CD14-positive monocyte (primary cell): ENCODE results near the gene CCL19. TPM values are rescaled to one million over a fixed set of nuclear protein-coding genes. Genes with fewer than 3 reads are reported as not detected.

ENCODE experiments used
- DNase-seq, 3 donors: peaks; one replicate each; pipeline ENCODE4 v3.0.0-alpha.2; 2011 to 2022
- H2AFZ ChIP-seq: 2 replicates; pipeline ENCODE4 v1.6.0; 2012; ENCODE audit warnings: mild to moderate bottlenecking, low read depth, low read length, inconsistent platforms; ENCODE audit not compliant: insufficient read depth, poor library complexity, severe bottlenecking
- H3K27ac ChIP-seq, 2 donors: 1 replicate in 1 of 2; 2 replicates in 1 of 2; pipeline ENCODE4 v1.5.1; 2012 to 2013; ENCODE audit warnings: low read length in 2 of 2, control low read depth in 1 of 2, inconsistent platforms in 1 of 2, low read depth in 1 of 2, mild to moderate bottlenecking in 1 of 2
- H3K27me3 ChIP-seq, 2 donors: one replicate each; pipeline versions ENCODE4 v1.6.0 to v1.6.1; 2011 to 2013; ENCODE audit warnings: low read length in 2 of 2; ENCODE audit not compliant: control insufficient read depth in 2 of 2, insufficient read depth in 2 of 2
- H3K36me3 ChIP-seq, 2 donors: replicated peaks in 1 of 2; 1 replicate in 1 of 2; 2 replicates in 1 of 2; pipeline versions ENCODE4 v1.5.1 to v1.6.1; 2012 to 2013; ENCODE audit warnings: low read length in 2 of 2, control low read depth in 1 of 2, inconsistent platforms in 1 of 2, mild to moderate bottlenecking in 1 of 2; ENCODE audit not compliant: insufficient read depth in 2 of 2, control insufficient read depth in 1 of 2
- H3K4me1 ChIP-seq, 2 donors: 1 replicate in 1 of 2; 2 replicates in 1 of 2; pipeline versions ENCODE4 v1.5.1 to v1.6.1; 2012 to 2013; ENCODE audit warnings: low read length in 2 of 2, control low read depth in 1 of 2, inconsistent platforms in 1 of 2, mild to moderate bottlenecking in 1 of 2, moderate library complexity in 1 of 2; ENCODE audit not compliant: insufficient read depth in 2 of 2, control insufficient read depth in 1 of 2
- H3K4me2 ChIP-seq: replicated peaks from 2 replicates; pipeline ENCODE3; 2012; ENCODE audit warnings: low read length, moderate library complexity, mild to moderate bottlenecking; ENCODE audit not compliant: poor library complexity, severe bottlenecking; ENCODE audit errors: extremely low read depth
- H3K4me3 ChIP-seq, 3 experiments: fragments of 200-600 bp in 1 of 3; sonication (generic) in 1 of 3; replicated peaks in 1 of 3; 1 replicate in 2 of 3; 2 replicates in 1 of 3; pipeline ENCODE4 v1.5.1; 2011 to 2013; ENCODE audit warnings: low read length in 3 of 3, mild to moderate bottlenecking in 3 of 3, control low read depth in 2 of 3, low read depth in 2 of 3, inconsistent platforms in 1 of 3, moderate library complexity in 1 of 3
- H3K79me2 ChIP-seq: 2 replicates; pipeline ENCODE4 v1.6.0; 2012; ENCODE audit warnings: mild to moderate bottlenecking, control low read depth, inconsistent platforms, low read length, moderate library complexity; ENCODE audit not compliant: insufficient read depth
- H3K9ac ChIP-seq: 2 replicates; pipeline ENCODE4 v1.6.0; 2017; ENCODE audit warnings: low read length, mild to moderate bottlenecking; ENCODE audit not compliant: insufficient read depth, poor library complexity, severe bottlenecking
- H3K9me3 ChIP-seq, 2 donors: replicated peaks in 1 of 2; 1 replicate in 1 of 2; 2 replicates in 1 of 2; pipeline versions ENCODE4 v1.5.1 to v1.6.1; 2012 to 2013; ENCODE audit warnings: low read length in 2 of 2, control low read depth in 1 of 2; ENCODE audit not compliant: control insufficient read depth in 1 of 2, insufficient read depth in 1 of 2
- H4K20me1 ChIP-seq: 2 replicates; pipeline ENCODE4 v1.6.0; 2012; ENCODE audit warnings: mild to moderate bottlenecking, low read length, control low read depth, moderate library complexity; ENCODE audit not compliant: insufficient read depth
- H3K27ac Mint-ChIP-seq, 7 donors: one replicate each; pipeline ENCODE4 v1.8.0; 2020; ENCODE audit warnings: mild to moderate bottlenecking in 7 of 7, mixed read lengths in 7 of 7, moderate library complexity in 6 of 7, inconsistent platforms in 2 of 7
- H3K27me3 Mint-ChIP-seq, 3 donors: one replicate each; pipeline ENCODE4 v1.8.0; 2021 to 2022; ENCODE audit warnings: low read depth in 3 of 3, mild to moderate bottlenecking in 3 of 3, mixed read lengths in 3 of 3, moderate library complexity in 3 of 3, inconsistent platforms in 1 of 3
- H3K36me3 Mint-ChIP-seq, 2 donors: one replicate each; pipeline ENCODE4 v1.8.0; 2020; ENCODE audit warnings: mixed read lengths in 2 of 2, inconsistent platforms in 1 of 2, mild to moderate bottlenecking in 1 of 2
- H3K4me1 Mint-ChIP-seq: one replicate; pipeline ENCODE4 v1.8.0; 2020; ENCODE audit warnings: mild to moderate bottlenecking, mixed read lengths
- H3K4me3 Mint-ChIP-seq, 2 donors: one replicate each; pipeline ENCODE4 v1.8.0; 2020; ENCODE audit warnings: mild to moderate bottlenecking in 2 of 2, mixed read lengths in 2 of 2, moderate library complexity in 1 of 2
- H3K9me3 Mint-ChIP-seq, 7 donors: one replicate each; pipeline ENCODE4 v1.8.0; 2020 to 2022; ENCODE audit warnings: mixed read lengths in 7 of 7, mild to moderate bottlenecking in 6 of 7, moderate library complexity in 6 of 7, inconsistent platforms in 2 of 7
- CTCF ChIP-seq: fragments of 200-600 bp; IDR thresholded peaks from one replicate; pipeline ENCODE4 v1.8.0; 2022; ENCODE audit warnings: antibody characterized with exemption, mild to moderate bottlenecking
- WGBS: methylation state at CpG from one replicate; pipeline ENCODE4 v1.1.5; 2013; ENCODE audit warnings: missing lambda C conversion rate; ENCODE audit not compliant: insufficient coverage; 5-methylcytosine and 5-hydroxymethylcytosine counted together
- intact Hi-C, 2 donors: fragments of 100-400 bp; cut with micrococcal nuclease; formaldehyde crosslinking; loops; one replicate each; pipeline versions ENCODE4 v1.15.0 to v1.15.1; 2023
- polyA plus RNA-seq, 3 donors: library from polyadenylated mRNA; depleted of rRNA in 1 of 3; unstranded in 2 of 3; stranded (reverse) in 1 of 3; fragments of 300-500 nt in 2 of 3; fragments of >200 nt in 1 of 3; fragmentation: Illumina TruSeq in 2 of 3; gene quantifications; 1 replicate in 2 of 3; 2 replicates in 1 of 3; pipeline ENCODE4 v1.2.3, GENCODE V29; 2012 to 2021

Gene CCL19
- polyA plus RNA-seq, 3 donors, result 0.21 TPM; not detected in 2

DNA sequence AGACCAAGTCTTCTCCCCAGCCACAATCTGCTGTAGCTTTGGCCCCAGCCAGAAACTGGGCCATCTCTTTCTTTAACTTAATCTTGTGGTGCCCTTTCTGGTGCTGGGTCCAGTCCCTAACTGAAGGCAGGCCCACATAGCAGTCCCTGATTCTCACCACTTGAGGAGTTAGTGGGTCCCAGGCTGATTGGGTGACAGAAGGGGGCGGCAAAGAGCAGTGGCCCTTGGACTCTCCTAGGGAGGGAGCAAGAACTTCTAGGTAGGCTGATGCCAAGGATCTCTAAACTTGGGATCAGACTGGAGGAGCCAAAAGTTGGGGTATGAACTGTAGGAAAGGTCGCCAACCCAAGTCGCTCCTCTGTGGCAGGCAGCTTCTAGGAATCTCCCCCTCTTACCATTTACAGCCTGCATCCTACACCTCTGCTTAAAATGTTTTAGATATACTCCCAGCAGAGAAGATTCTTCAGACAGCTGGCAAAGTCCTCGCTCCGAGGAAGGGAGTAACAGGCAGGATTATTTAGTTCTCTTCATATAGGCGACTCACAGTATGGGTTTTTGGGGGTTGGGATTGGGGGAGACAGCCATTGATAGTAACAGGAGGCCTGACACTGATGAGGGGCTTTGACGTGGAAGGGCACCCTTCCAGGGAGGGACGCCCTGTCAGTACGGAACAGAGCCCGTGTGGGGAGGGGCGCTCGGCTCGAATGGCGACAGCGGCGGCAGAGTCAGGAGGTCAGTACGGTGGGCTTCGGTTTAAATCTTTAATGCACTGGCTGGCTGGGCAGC, 26.6 kb downstream of the CCL19 start:
- intact Hi-C loops, result loop anchor here (10.0 kb wide), 2 partner anchors 320 to 450 kb away; partner anchors contain the start of genes ATOSB (in 1 of the 2) and DNAJB5 (in 1 of the 2)
- H3K4me1 ChIP-seq, result peaks cover 16 to 19% of the 10 kb centered on the region in 2 donors
- DNase-seq, result peak; percentile 69 to 75 (median 74)
- 7% methylated on average over 14 of the region's 18 CpGs for whole genome bisulfite sequencing
- H3K27ac Mint-ChIP-seq, result peak overlapping the region; percentile 74 to 99 (median 91)
- H3K9me3 Mint-ChIP-seq, result peaks cover 4 to 11% (median 9%) of the 10 kb centered on the region in 7 donors
- H3K4me1 Mint-ChIP-seq, result peaks cover 26% of the 10 kb centered on the region
- TF ChIP-seq CTCF, result peak; percentile 88
- H3K79me2 ChIP-seq, result peaks cover 20% of the 10 kb centered on the region
- peak overlapping the region; percentile 64 to 87 (median 71) for H3K4me3 ChIP-seq
- H3K9ac ChIP-seq, result peak overlapping the region; percentile 57
- H3K36me3 Mint-ChIP-seq, result peaks cover 18 to 22% of the 10 kb centered on the region in 2 donors
- H3K27me3 ChIP-seq, result no peaks in the 10 kb centered on the region
- peaks cover 0 to 3% (median 3%) of the 10 kb centered on the region in 3 donors for H3K27me3 Mint-ChIP-seq
- peak overlapping the region; percentile 94 for H3K4me2 ChIP-seq
- peak overlapping the region; percentile 26 to 49 for H3K27ac ChIP-seq
- H3K9me3 ChIP-seq, result peaks cover 2 to 4% of the 10 kb centered on the region in 2 donors
- peaks cover 0 to 8% of the 10 kb centered on the region in 2 donors for H3K36me3 ChIP-seq
- peak overlapping the region; percentile 94 for H2AFZ ChIP-seq
- H3K4me3 Mint-ChIP-seq, result peak overlapping the region; percentile 82 to 91
- no peaks in the 10 kb centered on the region for H4K20me1 ChIP-seq

- H3K9ac ChIP-seq, result no peak overlapping the region
- H3K27me3 ChIP-seq, result no peaks in the 10 kb centered on the region
- no peak overlapping the region for H3K27ac Mint-ChIP-seq
- no peak for TF ChIP-seq CTCF
- no peak overlapping the region for H2AFZ ChIP-seq
- no peak overlapping the region for H3K27ac ChIP-seq
- peaks cover 0 to 3% (median 3%) of the 10 kb centered on the region in 3 donors for H3K27me3 Mint-ChIP-seq
- peaks cover 26% of the 10 kb centered on the region for H3K4me1 Mint-ChIP-seq
- DNase-seq, result no peak
- H3K4me3 ChIP-seq, result no peak overlapping the region
- peaks cover 7 to 10% of the 10 kb centered on the region in 2 donors for H3K36me3 Mint-ChIP-seq
- no peaks in the 10 kb centered on the region for H3K9me3 ChIP-seq
- peaks cover 16 to 19% of the 10 kb centered on the region in 2 donors for H3K4me1 ChIP-seq
- peaks cover 20% of the 10 kb centered on the region for H3K79me2 ChIP-seq
- H3K9me3 Mint-ChIP-seq, result peaks cover 0 to 3% (median 2%) of the 10 kb centered on the region in 7 donors
- no peaks in the 10 kb centered on the region for H3K36me3 ChIP-seq
- H4K20me1 ChIP-seq, result no peaks in the 10 kb centered on the region
- intact Hi-C loops, result loop anchor here (10.0 kb wide), 2 partner anchors 322 to 452 kb away; partner anchors contain the start of genes ATOSB (in 1 of the 2) and DNAJB5 (in 1 of the 2)
- no peak overlapping the region for H3K4me2 ChIP-seq
- H3K4me3 Mint-ChIP-seq, result no peak overlapping the region
These were observed 27.8 kb downstream of the CCL19 start for GRCh38 chr9:34663303-34663605.
